Fibroblast of skin of left biceps (primary cell): ENCODE results near the gene HHLA2.
"Not testable (repeated sequence)": the region's sequence is repeated elsewhere in the genome, so short reads cannot be mapped to it uniquely, and the experiment has no call there.

ENCODE experiments used
- DNase-seq, 2 experiments: peaks; one replicate each; pipeline ENCODE4 v3.0.0-alpha.2; 2013; ENCODE audit warnings: low read depth in 2 of 2

Gene HHLA2

GRCh38 chr3:108342837-108343486 is 46.6 kb downstream of the HHLA2 start:
- DNase-seq: no peak

- no peak for DNase-seq
These were observed 47.1 kb downstream of the HHLA2 start for GRCh38 chr3:108343491-108343890.

- no peak for DNase-seq
These were observed 49.3 kb downstream of the HHLA2 start for GRCh38 chr3:108345492-108346205.

- DNase-seq: no peak
These were observed 50.2 kb downstream of the HHLA2 start for GRCh38 chr3:108346301-108347227.

- DNase-seq: no peak
These were observed 55.8 kb downstream of the HHLA2 start for GRCh38 chr3:108352176-108352575.

GRCh38 chr3:108354562-108354961 is 58.2 kb downstream of the HHLA2 start:
- DNase-seq: no peak

- no peak for DNase-seq
These were observed 60.7 kb downstream of the HHLA2 start for GRCh38 chr3:108357042-108357441.

- DNase-seq: no peak
These were observed 62.7 kb downstream of the HHLA2 start for GRCh38 chr3:108359011-108359410.

- no peak for DNase-seq
These were observed 79.7 kb downstream of the HHLA2 start for GRCh38 chr3:108376026-108376425.

GRCh38 chr3:108377384-108377783 is 81.0 kb downstream of the HHLA2 start:
- DNase-seq: no peak

- DNase-seq: no peak
These were observed 82.0 kb downstream of the HHLA2 start for GRCh38 chr3:108378153-108378951.

GRCh38 chr3:108378952-108379342 is 82.6 kb downstream of the HHLA2 start:
- DNase-seq: not testable (repeated sequence)

- DNase-seq: no peak
These were observed 83.9 kb downstream of the HHLA2 start for GRCh38 chr3:108380128-108380795.

GRCh38 chr3:108381529-108382140 is 85.3 kb downstream of the HHLA2 start:
- DNase-seq: no peak

GRCh38 chr3:108383306-108383705 is 87.0 kb downstream of the HHLA2 start:
- no peak for DNase-seq

- DNase-seq: no peak
These were observed 90.7 kb downstream of the HHLA2 start for GRCh38 chr3:108387063-108387462.

GRCh38 chr3:108388136-108389132 is 92.1 kb downstream of the HHLA2 start:
- DNase-seq: no peak

- DNase-seq: no peak
These were observed 93.0 kb downstream of the HHLA2 start for GRCh38 chr3:108389372-108389771.

- peak; percentile 34 to 41 for DNase-seq
These were observed 95.7 kb downstream of the HHLA2 start for GRCh38 chr3:108391917-108392593.
